Lower leg skin (tissue), 4 donors: ENCODE results near the gene INAFM2. TPM values are rescaled to one million over a fixed set of nuclear protein-coding genes. Genes with fewer than 3 reads are reported as not detected.

Experiments used
- DNase-seq, 2 donors: peaks; one replicate each; pipeline ENCODE4 v3.0.0-alpha.2; 2019; ENCODE audit warnings: low spot score in 2 of 2
- H3K4me3 ChIP-seq: fragments of 200-600 bp; sonication (generic); 2 replicates; pipeline ENCODE4 v1.5.1; 2017; ENCODE audit warnings: mild to moderate bottlenecking, low read depth; ENCODE audit not compliant: poor library complexity, severe bottlenecking
- CTCF ChIP-seq, 3 donors: fragments of 450-650 bp; IDR thresholded peaks; one replicate each; pipeline ENCODE4 v1.5.1; 2016; ENCODE audit warnings: antibody characterized with exemption in 3 of 3, mild to moderate bottlenecking in 3 of 3, moderate library complexity in 2 of 3
- POLR2A ChIP-seq, 2 donors: fragments of 450-650 bp; IDR thresholded peaks; one replicate each; pipeline ENCODE4 v1.6.1; 2016 to 2017; ENCODE audit warnings: antibody characterized with exemption in 2 of 2, mild to moderate bottlenecking in 1 of 2, moderate library complexity in 1 of 2
- WGBS, 2 donors: methylation state at CpG; one replicate each; pipeline ENCODE4 v1.1.5; 2018; 5-methylcytosine and 5-hydroxymethylcytosine counted together
- intact Hi-C: fragments of 100-400 bp; cut with DNase I; formaldehyde crosslinking; loops from one replicate; pipeline ENCODE4 v1.15.0; 2023; ENCODE audit warnings: low total_unique reads
- total RNA-seq, 4 donors: library from RNA; depleted of rRNA; stranded (reverse); fragments of >200 nt; gene quantifications; one replicate each; pipeline ENCODE4 v1.1.0, GENCODE V29; 2016

Gene INAFM2
- total RNA-seq, 4 donors from 2014 or later = 6.8 to 13.8 (median 10.0) TPM

- WGBS, 2 donors = 35 to 65% methylated on average over 4 of the region's 4 CpGs
- TF ChIP-seq CTCF (IDR thresholded peaks at IDR 0.05) = no peak
- TF ChIP-seq POLR2A (IDR thresholded peaks at IDR 0.05) = no peak
- no peak for DNase-seq
- H3K4me3 ChIP-seq = no peak overlapping the region
- intact Hi-C loops = loop anchor here (10.0 kb wide), 1 partner anchor 80 kb away; no protein-coding TSS in a partner anchor
These were observed 38.3 kb upstream of the INAFM2 start for GRCh38 chr15:40285151-40285550.

GRCh38 chr15:40285554-40286011 is 37.9 kb upstream of the INAFM2 start:
- WGBS, 2 donors = 6 to 24% methylated on average over 1 of the region's 1 CpG
- no peak overlapping the region for H3K4me3 ChIP-seq
- TF ChIP-seq CTCF (IDR thresholded peaks at IDR 0.05) = no peak
- TF ChIP-seq POLR2A (IDR thresholded peaks at IDR 0.05) = no peak
- intact Hi-C loops = loop anchor here (10.0 kb wide), 1 partner anchor 79 kb away; no protein-coding TSS in a partner anchor
- no peak for DNase-seq

- no peak overlapping the region for H3K4me3 ChIP-seq
- intact Hi-C loops = loop anchor here (10.0 kb wide), 1 partner anchor 79 kb away; no protein-coding TSS in a partner anchor
- DNase-seq = no peak
- WGBS, 2 donors = 80 to 82% methylated on average over 7 of the region's 7 CpGs
- TF ChIP-seq CTCF (IDR thresholded peaks at IDR 0.05) (no peak), POLR2A (IDR thresholded peaks at IDR 0.05) (no peak)
These were observed 37.4 kb upstream of the INAFM2 start for GRCh38 chr15:40286061-40286532.

GRCh38 chr15:40286794-40287193 is 36.7 kb upstream of the INAFM2 start:
- intact Hi-C loops = loop anchor here (10.0 kb wide), 1 partner anchor 78 kb away; no protein-coding TSS in a partner anchor
- WGBS, 2 donors = 77 to 92% methylated on average over 3 to 6 of the region's 7 CpGs
- TF ChIP-seq POLR2A (IDR thresholded peaks at IDR 0.05) = no peak
- no peak for TF ChIP-seq CTCF (IDR thresholded peaks at IDR 0.05)
- no peak for DNase-seq
- H3K4me3 ChIP-seq = no peak overlapping the region

- no peak for DNase-seq
- 87% methylated on average over 3 of the region's 3 CpGs for WGBS, 2 donors
- H3K4me3 ChIP-seq = no peak overlapping the region
- no peak for TF ChIP-seq CTCF (IDR thresholded peaks at IDR 0.05)
- intact Hi-C loops = loop anchor here (10.0 kb wide), 1 partner anchor 77 kb away; no protein-coding TSS in a partner anchor
These were observed 36.0 kb upstream of the INAFM2 start for GRCh38 chr15:40287505-40287904.

GRCh38 chr15:40287968-40288367 is 35.5 kb upstream of the INAFM2 start:
- TF ChIP-seq CTCF (IDR thresholded peaks at IDR 0.05) = no peak
- TF ChIP-seq POLR2A (IDR thresholded peaks at IDR 0.05) = no peak
- intact Hi-C loops = loop anchor here (10.0 kb wide), 1 partner anchor 77 kb away; no protein-coding TSS in a partner anchor
- WGBS, 2 donors = 73 to 74% methylated on average over 4 of the region's 4 CpGs
- H3K4me3 ChIP-seq = no peak overlapping the region
- DNase-seq = no peak
